Activated naive CD8-positive, alpha-beta T cell treated with anti-CD3 and anti-CD28 coated beads, Interleukin-2, amount 10 ng/mL, durations not matched to agents 7 days and 5 days (primary cell): Measurements from ENCODE around the gene FLT4. TPM values are rescaled to one million over a fixed set of nuclear protein-coding genes. Genes with fewer than 3 reads are reported as not detected.
A peak's percentile ranks its signal among the peaks of the same experiment; 100 is the strongest.

ENCODE experiments used
- ATAC-seq: fragments of 150-1000 bp; cut with Tn5 transposase; one replicate; pipeline ENCODE4 v1.10.0; 2021; ENCODE audit warnings: low read depth, moderate library complexity
- POLR2A ChIA-PET: fragments of 350-600 bp; sonication (Branson Sonifier 250); formaldehyde crosslinking; loops from one replicate; lab custom pipeline; 2021; ENCODE audit warnings: antibody characterized with exemption; lab: Charles Lee
- DNase-seq: peaks from one replicate; pipeline ENCODE4 v3.0.0; 2021
- H3K27ac Mint-ChIP-seq: one replicate; pipeline ENCODE4 v1.8.0; 2022; ENCODE audit warnings: mild to moderate bottlenecking, mixed read lengths
- H3K27me3 Mint-ChIP-seq: one replicate; pipeline ENCODE4 v1.8.0; 2022; ENCODE audit warnings: mild to moderate bottlenecking, moderate library complexity, mixed read lengths
- H3K36me3 Mint-ChIP-seq: one replicate; pipeline ENCODE4 v1.8.0; 2021; ENCODE audit warnings: mild to moderate bottlenecking, mixed read lengths
- H3K4me1 Mint-ChIP-seq: one replicate; pipeline ENCODE4 v1.8.0; 2021; ENCODE audit warnings: mixed read lengths
- H3K4me3 Mint-ChIP-seq: one replicate; pipeline ENCODE4 v1.8.0; 2022; ENCODE audit warnings: mild to moderate bottlenecking, moderate library complexity, mixed read lengths
- H3K9me3 Mint-ChIP-seq: one replicate; pipeline ENCODE4 v1.8.0; 2021; ENCODE audit warnings: mixed read lengths
- total RNA-seq, 2 experiments: library from RNA; stranded (reverse); gene quantifications; one replicate each; pipeline ENCODE4 v1.2.3, GENCODE V29; 2021

Gene FLT4
- total RNA-seq, 2 experiments from 2014 or later = 11.6 to 13.2 TPM

DNA sequence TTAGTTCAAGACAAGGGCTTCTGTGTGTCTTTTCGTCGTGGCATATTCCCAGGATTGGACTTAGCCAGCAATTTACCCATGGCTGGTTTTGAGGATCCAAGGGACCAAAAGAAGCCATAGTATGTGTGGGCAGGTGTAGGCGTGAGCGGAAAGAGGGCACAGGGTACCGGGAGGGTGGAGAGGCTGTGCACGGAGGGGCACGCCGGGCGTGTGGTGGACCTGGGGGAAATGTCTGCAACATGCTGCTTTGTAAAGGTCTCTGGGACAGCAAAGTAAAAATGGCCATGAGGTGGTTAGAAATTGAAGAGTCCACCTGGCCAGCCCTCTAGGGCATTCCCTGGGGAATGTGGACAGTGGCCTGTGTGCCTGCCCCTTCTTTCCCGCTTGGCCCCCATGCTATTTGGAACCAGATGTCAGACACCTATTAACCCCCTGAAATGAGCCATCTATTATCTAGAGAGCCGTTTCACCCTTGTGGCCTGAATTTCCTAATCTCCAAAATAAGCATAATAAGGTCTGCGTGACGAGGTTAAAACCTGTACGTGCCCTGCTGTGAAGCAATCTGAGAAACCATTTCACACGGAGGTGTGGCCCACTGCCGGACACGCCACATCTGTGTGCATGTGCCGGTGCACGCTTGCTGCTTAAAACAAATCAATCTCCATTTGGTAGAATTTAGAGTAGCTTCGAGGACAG lies 5.1 kb downstream of the FLT4 start:
- no peak overlapping the region for H3K4me3 Mint-ChIP-seq
- no peaks in the 10 kb centered on the region for H3K36me3 Mint-ChIP-seq
- POLR2A ChIA-PET = no interaction called here
- ATAC-seq = no peak
- no peak overlapping the region for H3K27ac Mint-ChIP-seq
- H3K9me3 Mint-ChIP-seq = no peaks in the 10 kb centered on the region
- peaks cover 13% of the 10 kb centered on the region for H3K27me3 Mint-ChIP-seq
- H3K4me1 Mint-ChIP-seq = peaks cover 3% of the 10 kb centered on the region
- DNase-seq = peak; percentile 7

DNA sequence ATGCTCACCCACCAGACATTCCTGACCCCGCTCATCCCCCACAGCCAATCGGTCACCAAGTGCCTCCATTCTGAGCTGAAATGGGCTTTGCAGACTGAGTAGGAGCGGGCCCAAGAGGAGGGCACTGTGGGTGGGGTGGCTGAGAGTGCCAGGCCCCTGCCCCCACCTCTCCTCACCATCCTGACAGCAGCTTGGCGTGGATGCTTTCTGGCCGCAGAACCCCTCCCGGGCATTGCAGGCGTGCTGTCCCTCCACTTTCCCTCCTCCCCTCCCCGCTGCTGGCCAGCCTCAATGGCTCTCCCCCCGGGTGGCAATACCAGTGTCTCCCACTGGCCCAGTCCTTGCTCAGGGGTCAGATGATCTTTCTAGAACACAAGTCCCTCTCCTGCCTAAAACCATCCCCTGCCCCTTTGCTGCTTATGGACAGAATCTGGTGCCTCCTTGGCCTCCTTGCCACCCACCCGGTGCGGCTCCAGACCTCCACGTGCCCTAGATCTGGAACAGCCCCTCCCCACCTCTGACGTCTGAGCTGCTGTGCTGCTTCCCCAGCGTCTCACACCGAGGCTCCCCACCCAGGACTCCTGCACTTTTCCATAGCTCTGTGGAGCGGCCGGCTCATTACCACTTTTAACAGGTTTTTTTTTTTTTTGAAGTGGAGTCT lies 6.1 kb downstream of the FLT4 start:
- no peak for ATAC-seq
- Mint-ChIP-seq H3K27ac (no peak overlapping the region), H3K36me3 (no peaks in the 10 kb centered on the region), H3K27me3 (peaks cover 9% of the 10 kb centered on the region), H3K4me3 (no peak overlapping the region), H3K9me3 (no peaks in the 10 kb centered on the region), H3K4me1 (peaks cover 4% of the 10 kb centered on the region)
- peak; percentile 17 for DNase-seq
- POLR2A ChIA-PET = no interaction called here

DNA sequence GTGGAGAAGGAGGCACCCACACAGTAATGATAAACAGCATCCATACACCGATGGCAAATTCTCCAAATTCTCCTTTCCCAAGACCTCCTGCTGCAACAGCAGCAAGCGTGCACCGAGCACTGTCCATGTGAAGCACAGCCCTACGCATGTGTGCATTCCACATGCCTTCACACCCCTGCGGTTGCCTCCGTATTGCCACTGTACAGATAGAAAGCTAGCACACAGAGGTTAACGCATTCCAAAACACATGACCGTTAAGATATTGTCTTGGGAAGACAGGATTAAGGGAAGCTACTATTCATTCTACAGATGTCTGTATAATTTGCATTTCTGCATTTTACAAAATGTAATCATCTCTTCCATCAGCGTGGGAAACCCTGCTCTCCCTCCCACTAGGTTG lies 6.6 kb downstream of the FLT4 start:
- H3K27ac Mint-ChIP-seq = no peak overlapping the region
- H3K4me1 Mint-ChIP-seq = peaks cover 4% of the 10 kb centered on the region
- H3K4me3 Mint-ChIP-seq = no peak overlapping the region
- H3K36me3 Mint-ChIP-seq = no peaks in the 10 kb centered on the region
- H3K27me3 Mint-ChIP-seq = peaks cover 3% of the 10 kb centered on the region
- peak; percentile 15 for DNase-seq
- H3K9me3 Mint-ChIP-seq = no peaks in the 10 kb centered on the region
- POLR2A ChIA-PET = no interaction called here
- ATAC-seq = no peak

- no peak overlapping the region for H3K27ac Mint-ChIP-seq
- no peaks in the 10 kb centered on the region for H3K9me3 Mint-ChIP-seq
- no peaks in the 10 kb centered on the region for H3K36me3 Mint-ChIP-seq
- POLR2A ChIA-PET = no interaction called here
- H3K4me1 Mint-ChIP-seq = peaks cover 4% of the 10 kb centered on the region
- H3K4me3 Mint-ChIP-seq = no peak overlapping the region
- no peaks in the 10 kb centered on the region for H3K27me3 Mint-ChIP-seq
- ATAC-seq (no peak), DNase-seq (peak; percentile 4)
These were observed 7.1 kb downstream of the FLT4 start for GRCh38 chr5:180642181-180642775.

DNA sequence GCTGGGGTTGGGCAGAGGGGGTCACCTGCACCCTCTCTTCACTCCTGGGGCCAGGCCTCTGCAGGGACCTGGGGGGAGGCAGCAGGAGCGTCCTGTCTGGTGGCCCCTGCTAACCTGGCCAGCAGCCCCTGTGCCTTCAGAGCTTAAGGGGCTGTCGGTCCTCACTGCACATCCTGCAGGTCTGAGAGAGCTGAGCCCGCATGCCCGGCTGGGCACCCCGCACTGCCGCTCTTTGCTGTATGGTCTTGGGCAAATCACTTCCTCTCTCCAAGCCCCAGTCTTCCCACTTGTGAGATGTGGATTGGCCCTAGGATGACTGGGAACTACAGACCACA lies 7.9 kb downstream of the FLT4 start:
- POLR2A ChIA-PET = no interaction called here
- H3K36me3 Mint-ChIP-seq = no peaks in the 10 kb centered on the region
- H3K27me3 Mint-ChIP-seq = no peaks in the 10 kb centered on the region
- no peak overlapping the region for H3K27ac Mint-ChIP-seq
- DNase-seq = no peak
- ATAC-seq = no peak
- H3K4me1 Mint-ChIP-seq = peaks cover 4% of the 10 kb centered on the region
- H3K9me3 Mint-ChIP-seq = no peaks in the 10 kb centered on the region
- no peak overlapping the region for H3K4me3 Mint-ChIP-seq

DNA sequence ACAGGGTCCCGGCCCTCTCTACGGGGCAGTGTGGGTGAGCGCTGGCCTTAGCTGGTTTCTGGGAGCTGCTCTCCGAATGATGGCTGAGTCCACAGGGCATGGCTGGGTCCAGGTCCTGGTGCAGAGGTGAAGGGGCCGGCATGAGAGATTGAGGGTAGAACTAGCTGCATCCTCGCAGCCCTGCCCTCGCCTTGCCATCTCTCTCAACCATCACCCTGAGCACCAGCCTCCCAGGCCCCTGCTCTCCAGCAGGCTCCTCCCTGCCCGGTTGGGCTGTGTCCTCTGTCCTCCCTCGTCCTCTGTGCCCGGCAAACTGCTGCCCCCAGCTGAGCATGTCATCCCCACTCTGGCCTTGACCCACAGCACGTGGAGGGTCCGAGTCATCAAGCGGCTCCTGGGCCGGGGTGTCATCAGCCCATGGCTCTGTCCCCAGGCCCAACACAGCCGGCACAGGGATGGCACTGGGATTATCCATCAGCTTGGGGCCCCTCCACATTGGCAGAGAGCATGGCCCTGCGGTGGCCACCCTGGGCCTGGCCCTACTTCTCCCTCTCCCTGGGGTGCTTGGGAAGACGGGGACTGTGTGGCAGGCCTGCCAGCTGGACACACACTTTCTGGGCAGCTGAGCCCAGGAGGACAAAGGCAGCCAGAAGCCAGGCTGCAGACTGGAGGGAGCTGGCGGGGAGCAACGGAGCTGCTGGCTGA lies 8.4 kb downstream of the FLT4 start:
- ATAC-seq (no peak), DNase-seq (no peak)
- POLR2A ChIA-PET = interaction anchor here (0.5 kb wide), 1 partner anchor 115 kb away, joined by 8 read pairs; no protein-coding TSS in a partner anchor
- Mint-ChIP-seq H3K9me3 (no peaks in the 10 kb centered on the region), H3K4me1 (peaks cover 4% of the 10 kb centered on the region), H3K4me3 (no peak overlapping the region), H3K27ac (no peak overlapping the region), H3K36me3 (no peaks in the 10 kb centered on the region), H3K27me3 (no peaks in the 10 kb centered on the region)

DNA sequence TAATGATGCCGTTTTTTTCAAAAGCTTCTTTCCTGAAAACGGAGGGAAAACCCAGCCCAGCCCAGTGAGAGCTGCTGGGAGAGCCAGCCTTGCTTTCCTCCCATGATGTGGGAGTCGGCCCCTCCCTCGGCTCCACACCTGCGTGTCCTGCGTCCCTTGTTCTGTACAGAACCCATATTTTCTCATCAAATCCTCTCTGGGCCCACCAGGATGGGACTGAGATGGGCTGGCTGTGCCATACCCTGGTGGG lies 8.9 kb downstream of the FLT4 start:
- no peak overlapping the region for H3K4me3 Mint-ChIP-seq
- DNase-seq (no peak), ATAC-seq (no peak)
- no peaks in the 10 kb centered on the region for H3K36me3 Mint-ChIP-seq
- no peak overlapping the region for H3K27ac Mint-ChIP-seq
- H3K27me3 Mint-ChIP-seq = no peaks in the 10 kb centered on the region
- no peaks in the 10 kb centered on the region for H3K9me3 Mint-ChIP-seq
- POLR2A ChIA-PET = no interaction called here
- H3K4me1 Mint-ChIP-seq = peaks cover 4% of the 10 kb centered on the region

DNA sequence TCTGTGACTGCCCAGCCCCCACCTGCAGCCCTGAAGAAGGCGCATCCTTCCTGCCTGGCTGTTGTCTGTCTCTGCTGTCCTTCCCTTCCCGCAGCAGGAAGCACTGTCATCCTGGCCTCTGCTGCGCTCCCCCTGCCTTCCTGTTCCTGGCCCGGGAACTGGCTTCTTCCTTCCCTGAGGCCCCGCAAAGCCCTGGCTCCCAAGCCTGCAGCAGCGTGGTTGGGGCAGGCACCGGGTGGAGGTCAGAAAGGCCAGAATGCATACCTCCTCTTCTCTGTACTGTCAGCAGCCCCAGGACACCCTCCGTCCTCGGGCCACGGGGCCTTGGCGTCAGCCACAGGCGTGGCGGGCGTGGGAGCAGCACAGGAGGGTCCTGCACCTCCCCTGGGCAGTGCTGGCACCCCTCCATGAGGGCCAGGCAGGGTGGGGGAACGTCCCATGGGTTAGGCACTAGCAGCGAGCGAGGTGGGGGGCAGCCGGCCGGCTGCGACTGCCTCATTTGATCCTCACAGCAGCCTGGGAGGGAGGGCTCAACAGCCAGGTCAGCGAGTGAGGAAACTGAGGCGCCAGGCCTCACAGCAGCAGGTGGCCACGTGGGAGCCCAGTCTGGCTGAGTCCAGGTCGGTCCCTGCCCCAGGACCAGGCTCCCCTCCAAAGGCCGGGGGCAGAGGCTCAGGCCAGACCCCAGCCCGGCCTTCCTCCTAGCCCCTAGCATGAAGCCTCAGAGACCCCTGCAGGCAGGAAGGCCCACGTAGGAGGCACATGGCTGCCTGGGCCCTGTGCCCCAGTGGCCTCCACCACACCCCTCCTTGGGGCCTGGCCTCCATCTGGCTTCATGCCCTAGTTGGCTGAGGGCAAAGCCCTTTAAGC lies 9.4 kb downstream of the FLT4 start:
- Mint-ChIP-seq H3K36me3 (no peaks in the 10 kb centered on the region), H3K4me3 (no peak overlapping the region), H3K27me3 (no peaks in the 10 kb centered on the region), H3K9me3 (no peaks in the 10 kb centered on the region), H3K27ac (peak overlapping the region; percentile 34), H3K4me1 (peaks cover 4% of the 10 kb centered on the region)
- DNase-seq = peak; percentile 25
- ATAC-seq = no peak
- POLR2A ChIA-PET = no interaction called here

DNA sequence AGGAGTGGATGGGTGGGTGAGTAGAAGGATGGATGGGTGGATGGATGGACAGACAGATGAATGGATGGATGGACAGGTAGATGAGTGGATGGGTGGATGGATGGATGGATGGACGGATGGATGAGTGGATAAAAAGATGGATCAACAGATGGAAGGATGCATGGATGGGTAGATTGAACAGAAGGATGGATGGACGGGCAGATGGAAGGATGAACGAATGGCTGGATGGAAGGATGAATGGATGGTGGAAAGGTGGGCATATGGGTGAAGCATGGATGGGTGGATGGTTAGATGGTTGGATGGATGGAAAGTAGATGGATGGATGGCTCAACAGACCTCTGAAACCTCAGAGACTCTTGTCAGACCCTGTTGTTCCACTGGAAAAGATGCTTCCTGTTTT lies 10.1 kb downstream of the FLT4 start:
- no peak overlapping the region for H3K27ac Mint-ChIP-seq
- POLR2A ChIA-PET = no interaction called here
- no peaks in the 10 kb centered on the region for H3K36me3 Mint-ChIP-seq
- H3K4me3 Mint-ChIP-seq = no peak overlapping the region
- no peak for DNase-seq
- H3K27me3 Mint-ChIP-seq = no peaks in the 10 kb centered on the region
- H3K9me3 Mint-ChIP-seq = no peaks in the 10 kb centered on the region
- no peak for ATAC-seq
- H3K4me1 Mint-ChIP-seq = peaks cover 4% of the 10 kb centered on the region

- H3K4me3 Mint-ChIP-seq = no peak overlapping the region
- H3K27me3 Mint-ChIP-seq = no peaks in the 10 kb centered on the region
- H3K9me3 Mint-ChIP-seq = no peaks in the 10 kb centered on the region
- ATAC-seq (no peak), DNase-seq (peak; percentile 20)
- H3K36me3 Mint-ChIP-seq = no peaks in the 10 kb centered on the region
- peaks cover 4% of the 10 kb centered on the region for H3K4me1 Mint-ChIP-seq
- H3K27ac Mint-ChIP-seq = no peak overlapping the region
- POLR2A ChIA-PET = no interaction called here
These were observed 11.3 kb downstream of the FLT4 start for GRCh38 chr5:180637962-180638680.

- Mint-ChIP-seq H3K4me1 (peaks cover 4% of the 10 kb centered on the region), H3K27ac (no peak overlapping the region), H3K9me3 (no peaks in the 10 kb centered on the region), H3K4me3 (no peak overlapping the region), H3K36me3 (no peaks in the 10 kb centered on the region), H3K27me3 (no peaks in the 10 kb centered on the region)
- POLR2A ChIA-PET = no interaction called here
- DNase-seq (peak; percentile 22), ATAC-seq (no peak)
These were observed 12.9 kb downstream of the FLT4 start for GRCh38 chr5:180636403-180637075.

DNA sequence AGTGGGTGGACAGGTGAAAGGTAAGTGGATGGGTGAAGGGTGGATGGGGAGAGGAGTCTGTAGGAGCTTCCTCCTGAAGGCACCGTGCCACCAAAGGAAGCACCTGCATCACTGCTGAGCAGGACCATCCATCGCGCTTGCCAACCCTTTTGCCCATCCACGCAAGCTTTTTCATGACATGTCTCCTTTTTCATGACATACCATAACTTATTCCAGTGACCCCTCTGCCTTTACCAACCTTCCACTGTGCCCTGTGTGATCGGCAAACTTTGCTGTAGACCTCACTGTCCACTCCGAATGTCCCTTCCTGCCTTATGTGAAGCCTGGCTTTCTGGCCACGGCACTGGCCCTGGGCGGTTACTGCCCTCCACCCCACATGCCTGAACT lies 13.4 kb downstream of the FLT4 start:
- ATAC-seq (no peak), DNase-seq (no peak)
- H3K4me3 Mint-ChIP-seq = no peak overlapping the region
- no peaks in the 10 kb centered on the region for H3K9me3 Mint-ChIP-seq
- H3K27ac Mint-ChIP-seq = no peak overlapping the region
- H3K4me1 Mint-ChIP-seq = peaks cover 4% of the 10 kb centered on the region
- no peaks in the 10 kb centered on the region for H3K36me3 Mint-ChIP-seq
- POLR2A ChIA-PET = no interaction called here
- H3K27me3 Mint-ChIP-seq = no peaks in the 10 kb centered on the region
